SU-DHL-6 (cell line): ENCODE measurements around the gene MED27.

Source experiments
- H2AFZ ChIP-seq: fragments of 200-600 bp; sonication (generic); 2 replicates; pipeline ENCODE4 v1.6.1; 2014; ENCODE audit warnings: low read depth, mild to moderate bottlenecking, moderate library complexity, mixed read lengths, antibody characterized with exemption, low read length; ENCODE audit not compliant: severe bottlenecking
- H3F3A ChIP-seq: fragments of 200-600 bp; shearing (Covaris generic); 2 replicates; pipeline ENCODE4 v1.6.0; 2016; ENCODE audit warnings: antibody characterized with exemption, mild to moderate bottlenecking; ENCODE audit not compliant: insufficient read depth
- H3K27ac ChIP-seq: fragments of 200-600 bp; sonication (generic); 2 replicates; pipeline ENCODE4 v1.5.1; 2016; ENCODE audit warnings: low read depth, mild to moderate bottlenecking, low read length, moderate library complexity, mixed read lengths
- H3K27me3 ChIP-seq: fragments of 200-600 bp; sonication (generic), shearing (Covaris generic); 2 replicates; pipeline ENCODE4 v1.6.0; 2014; ENCODE audit warnings: mild to moderate bottlenecking, low read length
- H3K36me3 ChIP-seq: fragments of 200-600 bp; sonication (generic); 2 replicates; pipeline ENCODE4 v1.6.1; 2014; ENCODE audit warnings: mild to moderate bottlenecking, low read length, mixed read lengths
- H3K4me2 ChIP-seq: fragments of 300-600, 200-600 bp; shearing (Covaris generic), sonication (generic); 2 replicates; pipeline ENCODE4 v1.6.0; 2014; ENCODE audit warnings: low read length, low read depth, mild to moderate bottlenecking; ENCODE audit not compliant: poor library complexity, severe bottlenecking
- H3K4me3 ChIP-seq: fragments of 200-600 bp; sonication (generic); 2 replicates; pipeline ENCODE4 v1.5.1; 2014; ENCODE audit warnings: antibody characterized with exemption, low read length, mild to moderate bottlenecking, mixed read lengths; ENCODE audit not compliant: insufficient read depth, poor library complexity, severe bottlenecking
- H3K79me2 ChIP-seq: fragments of 200-600 bp; sonication (generic); 2 replicates; pipeline ENCODE4 v1.6.1; 2014; ENCODE audit warnings: mild to moderate bottlenecking, low read length, moderate library complexity; ENCODE audit not compliant: insufficient read depth
- H3K9ac ChIP-seq: fragments of 200-600 bp; sonication (generic); 2 replicates; pipeline ENCODE4 v1.7.0; 2014; ENCODE audit warnings: mild to moderate bottlenecking, low read length
- H3K9me2 ChIP-seq: fragments of 200-600 bp; sonication (generic); replicated peaks from 2 replicates; pipeline ENCODE4 v1.6.1; 2014; ENCODE audit warnings: low read length; ENCODE audit not compliant: insufficient read depth
- H3K9me3 ChIP-seq: fragments of 200-600 bp; sonication (generic); 2 replicates; pipeline ENCODE4 v1.6.1; 2014; ENCODE audit warnings: low read length, mixed read lengths; ENCODE audit not compliant: insufficient read depth
- H4K20me1 ChIP-seq: fragments of 200-600 bp; sonication (generic); 2 replicates; pipeline ENCODE4 v1.6.1; 2014; ENCODE audit warnings: low read depth, mild to moderate bottlenecking, antibody characterized with exemption, low read length, moderate library complexity, mixed read lengths
- EZH2phosphoT487 ChIP-seq: fragments of 200-600 bp; sonication (generic), shearing (Covaris generic); conservative IDR thresholded peaks from 2 replicates; pipeline ENCODE4 v1.6.1; 2018; ENCODE audit warnings: mild to moderate bottlenecking, antibody characterized with exemption, low read length, moderate library complexity, mixed read lengths
- TF ChIP-seq, protein P1 (sequence below): fragments of 200-600 bp; sonication (generic); IDR thresholded peaks from one replicate; pipeline ENCODE4 v1.5.1; 2017; ENCODE audit warnings: antibody characterized with exemption, mild to moderate bottlenecking, low read length, moderate library complexity; ENCODE audit not compliant: insufficient read depth, poor library complexity, severe bottlenecking

MED27 gene

DNA sequence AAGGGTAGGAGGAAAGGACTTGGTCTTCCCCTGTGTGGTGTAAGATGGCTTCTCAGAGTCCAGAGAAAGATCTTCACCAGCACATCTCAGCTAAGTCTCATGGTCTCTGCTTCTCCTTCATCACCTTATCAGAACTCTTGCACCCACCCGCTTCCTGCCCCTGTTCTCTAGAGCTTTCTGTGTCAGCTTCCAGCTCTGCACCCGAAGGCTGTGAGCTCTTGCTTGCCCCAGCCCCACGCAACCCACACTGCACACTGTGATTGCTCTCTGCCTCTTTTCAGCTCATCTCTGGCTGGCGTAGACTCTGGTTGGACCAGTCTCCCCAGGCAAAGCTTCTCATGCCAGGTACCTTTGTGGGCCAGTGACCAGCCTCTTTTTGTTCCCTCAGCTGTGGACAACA is 246.6 kb downstream of the MED27 start:
- Histone ChIP-seq H3K9ac (no peak overlapping the region), H3K36me3 (no peaks in the 10 kb centered on the region), H3K79me2 (no peaks in the 10 kb centered on the region), H3K9me3 (no peaks in the 10 kb centered on the region), H3K9me2 (no peaks in the 10 kb centered on the region), H4K20me1 (no peaks in the 10 kb centered on the region), H3K27me3 (no peaks in the 10 kb centered on the region; the same call in 1 of the 2 replicates), H2AFZ (no peak overlapping the region), H3F3A (no peaks in the 10 kb centered on the region), H3K4me2 (no peak overlapping the region), H3K4me3 (no peak overlapping the region), H3K27ac (no peak overlapping the region)
- TF ChIP-seq, protein P1, sequence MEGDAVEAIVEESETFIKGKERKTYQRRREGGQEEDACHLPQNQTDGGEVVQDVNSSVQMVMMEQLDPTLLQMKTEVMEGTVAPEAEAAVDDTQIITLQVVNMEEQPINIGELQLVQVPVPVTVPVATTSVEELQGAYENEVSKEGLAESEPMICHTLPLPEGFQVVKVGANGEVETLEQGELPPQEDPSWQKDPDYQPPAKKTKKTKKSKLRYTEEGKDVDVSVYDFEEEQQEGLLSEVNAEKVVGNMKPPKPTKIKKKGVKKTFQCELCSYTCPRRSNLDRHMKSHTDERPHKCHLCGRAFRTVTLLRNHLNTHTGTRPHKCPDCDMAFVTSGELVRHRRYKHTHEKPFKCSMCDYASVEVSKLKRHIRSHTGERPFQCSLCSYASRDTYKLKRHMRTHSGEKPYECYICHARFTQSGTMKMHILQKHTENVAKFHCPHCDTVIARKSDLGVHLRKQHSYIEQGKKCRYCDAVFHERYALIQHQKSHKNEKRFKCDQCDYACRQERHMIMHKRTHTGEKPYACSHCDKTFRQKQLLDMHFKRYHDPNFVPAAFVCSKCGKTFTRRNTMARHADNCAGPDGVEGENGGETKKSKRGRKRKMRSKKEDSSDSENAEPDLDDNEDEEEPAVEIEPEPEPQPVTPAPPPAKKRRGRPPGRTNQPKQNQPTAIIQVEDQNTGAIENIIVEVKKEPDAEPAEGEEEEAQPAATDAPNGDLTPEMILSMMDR = no peak
- no peak for TF ChIP-seq EZH2phosphoT487

- H3K9me2 ChIP-seq = no peaks in the 10 kb centered on the region
- H3K27me3 ChIP-seq = no peaks in the 10 kb centered on the region; the same call in 1 of the 2 replicates
- no peak for TF ChIP-seq EZH2phosphoT487
- TF ChIP-seq, protein P1 = no peak
- H4K20me1 ChIP-seq = no peaks in the 10 kb centered on the region
- H3K4me2 ChIP-seq = no peak overlapping the region
- H3K4me3 ChIP-seq = no peak overlapping the region
- no peak overlapping the region for H2AFZ ChIP-seq
- no peaks in the 10 kb centered on the region for H3K36me3 ChIP-seq
- H3F3A ChIP-seq = no peaks in the 10 kb centered on the region
- no peak overlapping the region for H3K9ac ChIP-seq
- no peaks in the 10 kb centered on the region for H3K9me3 ChIP-seq
- H3K27ac ChIP-seq = no peak overlapping the region
- no peaks in the 10 kb centered on the region for H3K79me2 ChIP-seq
Measured at GRCh38 chr9:131831380-131832165, 248.1 kb downstream of the MED27 start.

DNA sequence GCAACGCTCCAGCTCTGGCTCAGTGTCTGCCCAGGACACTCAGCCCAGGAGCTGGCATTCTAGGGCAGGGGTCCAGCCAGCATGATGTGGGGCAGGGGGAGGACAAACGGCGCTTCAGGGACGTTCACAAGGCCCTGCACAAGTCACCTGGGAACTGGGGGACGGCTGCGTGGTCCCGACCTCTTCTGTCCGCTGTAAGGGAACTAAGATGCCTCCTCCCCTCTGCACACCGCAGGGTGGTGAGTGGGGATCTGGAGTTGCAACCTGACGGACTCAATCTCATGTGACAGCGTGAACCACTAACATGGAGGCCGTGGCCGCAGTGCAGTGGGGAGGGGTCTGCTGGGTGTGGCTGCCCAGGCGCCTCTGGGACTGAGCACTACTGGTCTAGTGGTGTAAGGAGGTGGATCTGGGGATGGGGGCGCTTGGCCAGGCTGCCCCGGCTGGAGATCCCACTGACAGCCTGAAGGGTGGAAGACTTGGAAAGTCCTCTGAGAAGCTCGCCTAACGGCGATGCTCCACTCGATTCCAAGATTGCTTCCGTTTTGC is 251.8 kb downstream of the MED27 start:
- Histone ChIP-seq H3K9ac (no peak overlapping the region), H3K79me2 (no peaks in the 10 kb centered on the region), H2AFZ (no peak overlapping the region), H3K4me3 (no peak overlapping the region), H3K9me3 (no peaks in the 10 kb centered on the region), H3K4me2 (no peak overlapping the region), H4K20me1 (no peaks in the 10 kb centered on the region), H3K27me3 (no peaks in the 10 kb centered on the region; the same call in 1 of the 2 replicates), H3F3A (no peaks in the 10 kb centered on the region), H3K27ac (no peak overlapping the region), H3K9me2 (no peaks in the 10 kb centered on the region), H3K36me3 (no peaks in the 10 kb centered on the region)
- TF ChIP-seq, protein P1 = no peak
- no peak for TF ChIP-seq EZH2phosphoT487
